ENCODE results near the gene NFIA. TPM values are rescaled to one million over a fixed set of nuclear protein-coding genes. Genes with fewer than 3 reads are reported as not detected.

The NFIA gene
- total and polyA plus RNA-seq, 9 of the 15 experiments (the other 6 are each of a cell fraction or from before 2014, with no cell fraction given): 5.3 to 24.9 (median 9.8) TPM

- TF ChIP-seq C11orf30 (IDR thresholded peaks at IDR 0.05; ENCODE audit: low read depth) (peak; percentile 94), ZNF695 (CRISPR knock-in tag; IDR thresholded peaks at IDR 0.05) (no peak), E2F6 (IDR thresholded peaks at IDR 0.05; ENCODE audit: borderline replicate concordance in 1 of 2, extremely low read depth in 1 of 2, insufficient read depth in 1 of 2, insufficient read length in 1 of 2, low read depth in 1 of 2, low read length in 1 of 2, poor library complexity in 1 of 2, severe bottlenecking in 1 of 2) (no peak), TAF15 (IDR thresholded peaks at IDR 0.05; ENCODE audit: low read depth, low read length) (no peak), SRSF1 (IDR thresholded peaks at IDR 0.05; ENCODE audit: low read depth, low read length) (no peak), SMAD1 (IDR thresholded peaks at IDR 0.05; ENCODE audit: low read depth, low read length, partially characterized antibody) (no peak), STAT5A (IDR thresholded peaks at IDR 0.05; ENCODE audit: borderline replicate concordance, low read length) (no peak), POLR2A (conservative IDR thresholded peaks at IDR 0.05) (no peak), HSF4 (CRISPR knock-in tag; IDR thresholded peaks at IDR 0.05; ENCODE audit: borderline replicate concordance) (no peak), RBM34 (IDR thresholded peaks at IDR 0.05; ENCODE audit: borderline replicate concordance, insufficient read depth, low read length) (no peak), HDGF (IDR thresholded peaks at IDR 0.05) (no peak), KDM4B (IDR thresholded peaks at IDR 0.05; ENCODE audit: borderline replicate concordance in 2 of 2, low read depth in 1 of 2) (no peak), TEAD4 (IDR thresholded peaks at IDR 0.05; ENCODE audit: low read length) (peak; percentile 44; the same call in 1 of the 2 replicates), TEAD4 (CRISPR knock-in tag; IDR thresholded peaks at IDR 0.05; ENCODE audit: borderline replicate concordance) (no peak), CBX1 (IDR thresholded peaks at IDR 0.05; ENCODE audit: low read depth) (no peak), NR1H2 (CRISPR knock-in tag; IDR thresholded peaks at IDR 0.05) (no peak), NFXL1 (CRISPR knock-in tag; IDR thresholded peaks at IDR 0.05) (no peak), PRMT5 (CRISPR knock-in tag; IDR thresholded peaks at IDR 0.05) (no peak), ZNF707 (CRISPR knock-in tag; conservative IDR thresholded peaks at IDR 0.05) (no peak), BMI1 (IDR thresholded peaks at IDR 0.05; ENCODE audit: low read length) (no peak), SETDB1 (IDR thresholded peaks at IDR 0.05; ENCODE audit: low read length) (no peak), HMGXB4 (CRISPR knock-in tag; IDR thresholded peaks at IDR 0.05) (no peak), ZNF785 (CRISPR knock-in tag; IDR thresholded peaks at IDR 0.05) (no peak), ZFP30 (CRISPR knock-in tag; IDR thresholded peaks at IDR 0.05; ENCODE audit: borderline replicate concordance) (no peak), HCFC1 (IDR thresholded peaks at IDR 0.05; ENCODE audit: low read depth, low read length) (no peak), POU5F1 (IDR thresholded peaks at IDR 0.05; ENCODE audit: borderline replicate concordance, low read depth, low read length, partially characterized antibody) (no peak), BRF1 (IDR thresholded peaks at IDR 0.05; ENCODE audit: borderline replicate concordance, extremely low read depth, insufficient read length) (no peak), PCBP2 (IDR thresholded peaks at IDR 0.05; ENCODE audit: low read depth, low read length, poor library complexity, severe bottlenecking) (no peak), PTTG1 (tag; IDR thresholded peaks at IDR 0.05; ENCODE audit: low read depth) (no peak)
Observed at GRCh38 chr1:61141288-61142042, 59.1 kb downstream of the NFIA start (continued).
